Motor neuron (in vitro differentiated cells): ENCODE measurements around the gene SDK2. TPM values are rescaled to one million over a fixed set of nuclear protein-coding genes. Genes with fewer than 3 reads are reported as not detected.
A peak's percentile ranks its signal among the peaks of the same experiment; 100 is the strongest.

Experiments
- ATAC-seq, 8 experiments: fragments of 200-7000 bp; cut with Tn5 transposase; replicated peaks in 6 of 8; 2 replicates each; pipeline ENCODE4 v1.8.0; 2021; ENCODE audit warnings: mild to moderate bottlenecking in 8 of 8, moderate library complexity in 8 of 8
- H3K27ac ChIP-seq, 2 donors: fragments of 250-450 bp; sonication (Bioruptor Pico); 2 replicates each; pipeline ENCODE4 v1.9.0; 2021; ENCODE audit warnings: antibody characterized with exemption in 2 of 2, mild to moderate bottlenecking in 2 of 2, moderate library complexity in 1 of 2
- H3K4me1 ChIP-seq, 2 donors: fragments of 250-450 bp; sonication (Bioruptor Pico); replicated peaks in 1 of 2; 2 replicates each; pipeline ENCODE4 v1.6.1; 2021; ENCODE audit warnings: antibody characterized with exemption in 2 of 2, mild to moderate bottlenecking in 2 of 2, moderate library complexity in 1 of 2
- H3K4me3 ChIP-seq, 5 donors: fragments of 250-450 bp; sonication (Bioruptor Pico); 2 replicates each; pipeline ENCODE4 v1.9.0; 2021; ENCODE audit warnings: antibody characterized with exemption in 5 of 5, mild to moderate bottlenecking in 5 of 5, moderate library complexity in 4 of 5
- WGBS, 10 experiments: fragments of 450-650 bp; shearing (Covaris generic); methylation state at CpG; one replicate each; pipeline ENCODE4 v1.0.0; 2022; 5-methylcytosine and 5-hydroxymethylcytosine counted together
- in situ Hi-C, 9 experiments: fragments of 400-800 bp; cut with MboI; loops; one replicate each; pipeline ENCODE4 v1.15.0; 2021; ENCODE audit warnings: low sequenced_read_pairs in 9 of 9, low pct_unique_long_range_greater_than_20kb in 2 of 9; ENCODE audit not compliant: unreplicated experiment in 9 of 9
- total RNA-seq, 8 experiments: library from RNA; unstranded; fragments of 300-600 nt; gene quantifications; 2 replicates each; pipeline versions ENCODE4 v1.2.3 to v1.2.4, GENCODE V29; 2022

SDK2 gene
- total RNA-seq, 8 experiments from 2014 or later = 0.59 to 22.0 (median 10.7) TPM

GRCh38 chr17:73581379-73581778 is 62.9 kb downstream of the SDK2 start:
- WGBS, 10 experiments = 80 to 100% (median 100%) methylated on average over 1 to 4 of the region's 7 CpGs; no CpG with 5 or more reads in 4 of the 10 experiments
- ATAC-seq = peak in 1 of 8 experiments; percentile 14

GRCh38 chr17:73580073-73580710 is 64.1 kb downstream of the SDK2 start:
- WGBS, 10 experiments = 50 to 100% (median 84%) methylated on average over 1 to 9 of the region's 12 CpGs; no CpG with 5 or more reads in 1 of the 10 experiments
- Histone ChIP-seq H3K4me1 (peaks cover 15 to 25% of the 10 kb centered on the region in 2 donors), H3K4me3 (no peak overlapping the region), H3K27ac (no peak overlapping the region)
- in situ Hi-C loops = loop anchor here in 2 of 9 experiments (25.0 kb wide), 2 partner anchors 93 to 607 kb away; no protein-coding TSS in a partner anchor
- no peak for ATAC-seq

More at GRCh38 chr17:73581379-73581778, 62.9 kb downstream of the SDK2 start:
- Histone ChIP-seq H3K27ac (no peak overlapping the region), H3K4me1 (peaks cover 22 to 24% of the 10 kb centered on the region in 2 donors), H3K4me3 (no peak overlapping the region)
- in situ Hi-C loops = loop anchor here in 2 of 9 experiments (25.0 kb wide), 2 partner anchors 94 to 606 kb away; no protein-coding TSS in a partner anchor

- peak in 3 of 8 experiments; percentile 10 to 91 (median 29) for ATAC-seq
- in situ Hi-C loops = loop anchor here in 2 of 9 experiments (25.0 kb wide), 2 partner anchors 89 to 611 kb away; no protein-coding TSS in a partner anchor
- 17 to 100% (median 68%) methylated on average over 1 to 5 of the region's 6 CpGs; no CpG with 5 or more reads in 2 of the 10 experiments for WGBS, 10 experiments
These were observed 67.6 kb downstream of the SDK2 start for GRCh38 chr17:73576556-73577098.

GRCh38 chr17:73575470-73576221 is 68.6 kb downstream of the SDK2 start:
- ATAC-seq = no peak
- Histone ChIP-seq H3K4me1 (peaks cover 7 to 17% of the 10 kb centered on the region in 2 donors), H3K4me3 (no peak overlapping the region), H3K27ac (no peak overlapping the region)
- WGBS, 10 experiments = 7 to 94% (median 84%) methylated on average over 2 to 13 of the region's 15 CpGs
- in situ Hi-C loops = loop anchor here in 2 of 9 experiments (25.0 kb wide), 2 partner anchors 88 to 612 kb away; no protein-coding TSS in a partner anchor

More at GRCh38 chr17:73576556-73577098, 67.6 kb downstream of the SDK2 start:
- no peak overlapping the region for H3K4me3 ChIP-seq
- peaks cover 6 to 16% of the 10 kb centered on the region in 2 donors for H3K4me1 ChIP-seq
- no peak overlapping the region for H3K27ac ChIP-seq

GRCh38 chr17:73571511-73572130 is 72.6 kb downstream of the SDK2 start:
- peak; percentile 21 to 82 (median 56) for ATAC-seq
- H3K4me1 ChIP-seq = peaks cover 38 to 47% of the 10 kb centered on the region in 2 donors
- no peak overlapping the region for H3K4me3 ChIP-seq
- peak overlapping the region in 1 of 2 donors; percentile 37 for H3K27ac ChIP-seq
- in situ Hi-C loops = no loop called here
- WGBS, 10 experiments = 42 to 100% (median 87%) methylated on average over 2 to 3 of the region's 26 CpGs; no CpG with 5 or more reads in 7 of the 10 experiments

- Histone ChIP-seq H3K27ac (peak overlapping the region in 1 of 2 donors; percentile 53), H3K4me3 (no peak overlapping the region), H3K4me1 (peaks cover 39 to 42% of the 10 kb centered on the region in 2 donors)
- in situ Hi-C loops = no loop called here
- peak in 5 of 8 experiments; percentile 29 to 80 (median 55) for ATAC-seq
- 39 to 93% (median 61%) methylated on average over 1 to 9 of the region's 18 CpGs; no CpG with 5 or more reads in 3 of the 10 experiments for WGBS, 10 experiments
These were observed 74.4 kb downstream of the SDK2 start for GRCh38 chr17:73569762-73570319.

GRCh38 chr17:73568934-73569333 is 75.3 kb downstream of the SDK2 start:
- no peak for ATAC-seq
- Histone ChIP-seq H3K27ac (no peak overlapping the region), H3K4me1 (peaks cover 39 to 42% of the 10 kb centered on the region in 2 donors), H3K4me3 (no peak overlapping the region)
- 81 to 100% (median 100%) methylated on average over 2 to 3 of the region's 3 CpGs; no CpG with 5 or more reads in 5 of the 10 experiments for WGBS, 10 experiments
- in situ Hi-C loops = no loop called here

GRCh38 chr17:73566905-73567782 is 77.1 kb downstream of the SDK2 start:
- peaks cover 39 to 42% of the 10 kb centered on the region in 2 donors for H3K4me1 ChIP-seq
- 0 to 80% (median 30%) methylated on average over 1 to 4 of the region's 11 CpGs for WGBS, 10 experiments
- no peak overlapping the region for H3K4me3 ChIP-seq
- peak in 5 of 8 experiments; percentile 21 to 47 (median 36) for ATAC-seq
- H3K27ac ChIP-seq = peak overlapping the region; percentile 18 to 69
- in situ Hi-C loops = no loop called here

GRCh38 chr17:73564843-73565242 is 79.4 kb downstream of the SDK2 start:
- in situ Hi-C loops = no loop called here
- no peak overlapping the region for H3K27ac ChIP-seq
- peaks cover 27 to 29% of the 10 kb centered on the region in 2 donors for H3K4me1 ChIP-seq
- H3K4me3 ChIP-seq = no peak overlapping the region
- peak in 3 of 8 experiments; percentile 41 to 81 (median 68) for ATAC-seq
- WGBS, 10 experiments = 0 to 100% (median 47%) methylated on average over 1 to 2 of the region's 2 CpGs; no CpG with 5 or more reads in 6 of the 10 experiments

- in situ Hi-C loops = no loop called here
- H3K4me3 ChIP-seq = no peak overlapping the region
- 47 to 100% (median 88%) methylated on average over 1 to 6 of the region's 9 CpGs; no CpG with 5 or more reads in 5 of the 10 experiments for WGBS, 10 experiments
- peaks cover 14 to 23% of the 10 kb centered on the region in 2 donors for H3K4me1 ChIP-seq
- H3K27ac ChIP-seq = no peak overlapping the region
- ATAC-seq = peak in 3 of 8 experiments; percentile 68 to 87 (median 85)
These were observed 81.3 kb downstream of the SDK2 start for GRCh38 chr17:73562896-73563295.

GRCh38 chr17:73561111-73561510 is 83.1 kb downstream of the SDK2 start:
- 60 to 100% (median 80%) methylated on average over 1 to 3 of the region's 9 CpGs; no CpG with 5 or more reads in 7 of the 10 experiments for WGBS, 10 experiments
- in situ Hi-C loops = no loop called here

More at GRCh38 chr17:73561111-73561510, 83.1 kb downstream of the SDK2 start:
- no peak overlapping the region for H3K27ac ChIP-seq
- peaks cover 0 to 10% of the 10 kb centered on the region in 2 donors for H3K4me1 ChIP-seq
- H3K4me3 ChIP-seq = no peak overlapping the region
- ATAC-seq = no peak
